Raji (cell line): ENCODE data around the gene NPEPL1.

Experiments used
- POLR2A ChIP-seq: IDR thresholded peaks from 2 replicates; pipeline ENCODE4 v1.6.1; 2011; ENCODE audit warnings: low read depth, low read length, control low read depth; ENCODE audit not compliant: insufficient read depth

Gene NPEPL1

GRCh38 chr20:58655328-58656107 lies 37.1 kb upstream of the NPEPL1 start:
- no peak for TF ChIP-seq POLR2A

GRCh38 chr20:58656831-58657230 lies 35.8 kb upstream of the NPEPL1 start:
- no peak for TF ChIP-seq POLR2A

- no peak for TF ChIP-seq POLR2A
Observed at GRCh38 chr20:58657262-58657661, 35.3 kb upstream of the NPEPL1 start.

- no peak for TF ChIP-seq POLR2A
Observed at GRCh38 chr20:58657986-58658385, 34.6 kb upstream of the NPEPL1 start.

- TF ChIP-seq POLR2A, result no peak
Observed at GRCh38 chr20:58658760-58659159, 33.8 kb upstream of the NPEPL1 start.

GRCh38 chr20:58659841-58660240 lies 32.8 kb upstream of the NPEPL1 start:
- TF ChIP-seq POLR2A, result no peak

GRCh38 chr20:58660855-58661597 lies 31.6 kb upstream of the NPEPL1 start:
- TF ChIP-seq POLR2A, result no peak

- TF ChIP-seq POLR2A, result no peak
Observed at GRCh38 chr20:58661598-58662473, 30.8 kb upstream of the NPEPL1 start.

- no peak for TF ChIP-seq POLR2A
Observed at GRCh38 chr20:58664331-58664730, 28.3 kb upstream of the NPEPL1 start.

GRCh38 chr20:58664883-58665282 lies 27.7 kb upstream of the NPEPL1 start:
- TF ChIP-seq POLR2A, result no peak

GRCh38 chr20:58665606-58666005 lies 27.0 kb upstream of the NPEPL1 start:
- TF ChIP-seq POLR2A, result no peak

GRCh38 chr20:58666702-58667101 lies 25.9 kb upstream of the NPEPL1 start:
- TF ChIP-seq POLR2A, result no peak

GRCh38 chr20:58667975-58668374 lies 24.6 kb upstream of the NPEPL1 start:
- TF ChIP-seq POLR2A, result no peak

- no peak for TF ChIP-seq POLR2A
Observed at GRCh38 chr20:58668901-58669286, 23.7 kb upstream of the NPEPL1 start.

- no peak for TF ChIP-seq POLR2A
Observed at GRCh38 chr20:58669287-58670006, 23.2 kb upstream of the NPEPL1 start.
